ENCODE measurements around the gene ZNF688. TPM values are rescaled to one million over a fixed set of nuclear protein-coding genes. Genes with fewer than 3 reads are reported as not detected.

ZNF688 gene
- total and polyA plus RNA-seq, 2 of the 8 experiments (the other 6 are each of a cell fraction or from before 2014, with no cell fraction given), result 2.7 to 3.5 TPM

DNA sequence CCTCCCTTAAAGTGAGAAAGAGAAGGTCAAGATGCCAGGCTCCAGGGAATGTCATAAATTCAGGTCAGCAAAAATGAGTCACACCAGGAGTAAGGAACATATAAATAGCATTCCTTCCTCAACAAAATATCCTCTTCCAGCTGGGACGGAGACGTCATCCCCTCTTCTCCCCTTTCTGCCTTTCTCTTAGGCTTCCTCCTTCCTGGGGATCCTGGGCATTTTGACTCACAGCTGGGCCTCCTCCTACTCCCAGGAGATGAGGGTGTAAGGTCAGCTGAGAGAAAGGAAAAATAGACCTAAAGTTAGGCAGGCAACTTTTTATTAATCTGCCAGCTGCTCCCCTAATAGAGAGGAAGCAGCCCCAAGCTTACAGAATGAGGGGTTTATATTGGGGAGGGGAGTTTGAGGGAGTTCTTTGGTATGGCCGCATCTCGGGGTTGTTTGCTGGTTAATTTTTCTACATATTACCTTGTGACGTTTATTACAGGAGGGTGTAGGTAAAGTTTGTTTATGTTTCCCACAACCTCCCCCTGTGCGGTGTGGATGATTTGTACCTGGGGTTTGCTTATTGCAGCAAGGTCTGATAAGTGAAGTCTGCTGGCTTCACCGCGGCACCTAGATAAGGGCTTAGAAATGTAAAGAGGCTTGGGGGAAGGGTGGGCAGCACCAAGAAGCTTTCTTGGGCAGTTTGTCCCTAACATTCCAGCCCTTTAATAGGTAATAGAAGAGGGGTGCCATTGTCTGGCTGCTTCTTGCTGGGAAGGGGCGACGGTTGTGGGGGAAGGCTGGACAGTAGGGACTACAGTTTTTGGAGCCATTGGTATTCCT is 29.8 kb downstream of the ZNF688 start:
- H3K4ac ChIP-seq (replicated peaks; ENCODE audit: insufficient read length, low read depth, low read length), result no peak overlapping the region
- H3K4me1 ChIP-seq (replicated peaks in 1 of 4; ENCODE audit: control insufficient read depth in 3 of 4, insufficient read depth in 4 of 4, low read length in 3 of 4), result peaks cover 5 to 22% (median 19%) of the 10 kb centered on the region in 4 experiments
- H3K79me2 ChIP-seq (ENCODE audit: control insufficient read depth in 1 of 2, insufficient read depth in 2 of 2, low read length in 2 of 2), result no peaks in the 10 kb centered on the region; a peak in 1 of 4 replicates
- H2AK5ac ChIP-seq (ENCODE audit: low read depth, low read length), result no peak overlapping the region
- H3K4me2 ChIP-seq (ENCODE audit: insufficient read depth in 1 of 2, low read depth in 2 of 2, low read length in 2 of 2), result peak overlapping the region; percentile 40 to 89
- no peak overlapping the region for H3K14ac ChIP-seq (ENCODE audit: insufficient read length)
- no peak overlapping the region for H4K5ac ChIP-seq (ENCODE audit: insufficient read length, low read depth, low read length)
- no peaks in the 10 kb centered on the region for H4K20me1 ChIP-seq (replicated peaks in 1 of 2; ENCODE audit: control insufficient read depth in 1 of 2, insufficient read depth in 2 of 2, low read length in 2 of 2)
- no peak overlapping the region for H4K91ac ChIP-seq (replicated peaks; ENCODE audit: insufficient read length, low read length)
- DNase-seq (ENCODE audit: low read depth in 1 of 2, low spot score in 2 of 2) (no peak), FAIRE-seq (no peak)
- CTCF ChIA-PET (ENCODE audit: partially characterized antibody), result interaction anchor here (0.6 to 2.5 kb wide), 9 partner anchors 12 to 111 kb away, joined by 3 to 10 read pairs (median 4); partner anchors contain the start of genes DCTPP1 and ZNF764
- peak overlapping the region; percentile 35; the same call in 1 of the 2 replicates for H2BK12ac ChIP-seq (ENCODE audit: low read depth, low read length)
- no peak overlapping the region for H2BK120ac ChIP-seq (replicated peaks; ENCODE audit: low read depth, low read length)
- WGBS, 2 experiments (ENCODE audit: extremely low coverage in 1 of 2, insufficient coverage in 1 of 2, insufficient read length in 1 of 2, insufficient replicate concordance in 2 of 2, low coverage in 1 of 2, low lambda C conversion rate in 2 of 2, missing lambda C conversion rate in 1 of 2), result 29% methylated on average over 10 of the region's 10 CpGs; no CpG with 5 or more reads in 1 of the 2 experiments
- H3K9me3 ChIP-seq (ENCODE audit: insufficient read depth in 2 of 2, low read depth in 1 of 2, low read length in 1 of 2), result no peaks in the 10 kb centered on the region
- H3K27ac ChIP-seq (ENCODE audit: low read depth, low read length), result 0 out of 2 replicates have a peak overlapping the region, but pooled peaks have one; percentile 31
- H3K56ac ChIP-seq (replicated peaks; ENCODE audit: insufficient read length, low read depth, low read length), result no peak overlapping the region
- H3K23ac ChIP-seq (ENCODE audit: insufficient read length), result no peak overlapping the region
- H3K79me1 ChIP-seq (ENCODE audit: low read depth, low read length), result no peaks in the 10 kb centered on the region
- POLR2A ChIA-PET (ENCODE audit: partially characterized antibody), result interaction anchor here (0.7 to 3.5 kb wide), 11 partner anchors 9 to 95 kb away, joined by 3 to 22 read pairs (median 4); partner anchors contain the start of genes ZNF688, ZNF689, ZNF764 and ZNF768
- H3K36me3 ChIP-seq (ENCODE audit: control insufficient read depth in 2 of 4, insufficient read depth in 4 of 4, low read length in 3 of 4), result no peaks in the 10 kb centered on the region
- H3K18ac ChIP-seq (ENCODE audit: extremely low read depth, low read length), result peak overlapping the region; percentile 24; the same call in 1 of the 2 replicates
- no peak overlapping the region for H2AFZ ChIP-seq (ENCODE audit: low read length)
- TF ChIP-seq CHD2 (IDR thresholded peaks at IDR 0.05; ENCODE audit: low read length) (no peak), KDM1A (IDR thresholded peaks at IDR 0.05; ENCODE audit: borderline replicate concordance, low read length) (no peak), EGR1 (IDR thresholded peaks at IDR 0.05; ENCODE audit: borderline replicate concordance, low read depth, low read length) (no peak), ASH2L (IDR thresholded peaks at IDR 0.05; ENCODE audit: low read length) (peak; percentile 93), TEAD4 (IDR thresholded peaks at IDR 0.05; ENCODE audit: low read depth, low read length) (0 out of 2 replicates have a peak, but pooled peaks have one; percentile 46), CBX8 (IDR thresholded peaks at IDR 0.05; ENCODE audit: borderline replicate concordance, low read depth, low read length) (no peak)
- no peaks in the 10 kb centered on the region for H3K27me3 ChIP-seq (replicated peaks in 1 of 4; ENCODE audit: control insufficient read depth in 3 of 4, extremely low read depth in 1 of 4, insufficient read depth in 3 of 4, low read length in 3 of 4)
- H2BK5ac ChIP-seq (ENCODE audit: low read depth, low read length), result peak overlapping the region; percentile 49; the same call in 1 of the 2 replicates
- H3K23me2 ChIP-seq (ENCODE audit: low read depth, low read length), result peaks cover 2% of the 10 kb centered on the region; the same call in 1 of the 2 replicates
- H3K9ac ChIP-seq (replicated peaks in 1 of 4; ENCODE audit: extremely low read depth in 1 of 4, low read depth in 3 of 4, low read length in 3 of 4), result no peak overlapping the region
- peak overlapping the region; percentile 35; the same call in 1 of the 2 replicates for H2BK20ac ChIP-seq (ENCODE audit: low read length)
- no peak overlapping the region for H4K8ac ChIP-seq (ENCODE audit: extremely low read depth, insufficient read depth, low read length)
- peak overlapping the region in 1 of 4 experiments; percentile 30; a peak in 2 of 8 replicates for H3K4me3 ChIP-seq (ENCODE audit: extremely low read depth in 1 of 4, insufficient read depth in 2 of 4, low read depth in 3 of 4, low read length in 4 of 4)
- no peak overlapping the region for H2BK15ac ChIP-seq (ENCODE audit: low read length)

Data from H1 (cell line).